Lower lobe of right lung (tissue), 2 donors: ENCODE data around the gene PDZRN4. TPM values are rescaled to one million over a fixed set of nuclear protein-coding genes. Genes with fewer than 3 reads are reported as not detected.
"Not testable (repeated sequence)": the region's sequence is repeated elsewhere in the genome, so short reads cannot be mapped to it uniquely, and the experiment has no call there.

Experiments
- ATAC-seq, 2 donors: fragments of 200-7000 bp; cut with Tn5 transposase; one replicate each; pipeline ENCODE4 v1.9.1; 2020 to 2022; ENCODE audit warnings: mild to moderate bottlenecking in 2 of 2, moderate library complexity in 2 of 2
- DNase-seq: peaks from one replicate; pipeline ENCODE4 v3.0.0-alpha.2; 2020
- H3K27ac ChIP-seq: fragments of 200-600 bp; one replicate; pipeline ENCODE4 v1.8.0; 2022
- H3K27me3 ChIP-seq: fragments of 200-600 bp; one replicate; pipeline ENCODE4 v1.8.0; 2022; ENCODE audit warnings: low read depth
- H3K36me3 ChIP-seq: fragments of 200-600 bp; one replicate; pipeline ENCODE4 v1.8.0; 2022; ENCODE audit warnings: mild to moderate bottlenecking
- H3K4me1 ChIP-seq: fragments of 200-600 bp; one replicate; pipeline ENCODE4 v1.8.0; 2022
- H3K4me3 ChIP-seq: fragments of 200-600 bp; one replicate; pipeline ENCODE4 v1.8.0; 2022; ENCODE audit warnings: mild to moderate bottlenecking
- H3K9me3 ChIP-seq: fragments of 200-600 bp; one replicate; pipeline ENCODE4 v1.8.0; 2022
- intact Hi-C: fragments of 100-400 bp; cut with DNase I; formaldehyde crosslinking; loops from one replicate; pipeline ENCODE4 v1.11.0; 2022
- total RNA-seq: library from RNA; stranded (reverse); fragmentation: NEBNext Ultra II Directional; extraction: Animal tissue kit (Norgen Biotek cat#: 25700); gene quantifications from one replicate; pipeline ENCODE4 v1.2.1, GENCODE V29; 2021
- TF ChIP-seq, protein P1 (sequence below): fragments of 200-600 bp; IDR thresholded peaks from one replicate; pipeline ENCODE4 v1.8.0; 2022; ENCODE audit warnings: antibody characterized with exemption, mild to moderate bottlenecking
- donor health status: DM: no; HTN: yes; CAD: no; lungs with severe emphysema.

Gene PDZRN4
- total RNA-seq, 1 donor from 2014 or later = 1.6 TPM

GRCh38 chr12:41274643-41275042, 86.5 kb downstream of the PDZRN4 start:
- intact Hi-C loops = loop anchor here (5.0 kb wide), 1 partner anchor 748 kb away; no protein-coding TSS in a partner anchor
- TF ChIP-seq, protein P1, sequence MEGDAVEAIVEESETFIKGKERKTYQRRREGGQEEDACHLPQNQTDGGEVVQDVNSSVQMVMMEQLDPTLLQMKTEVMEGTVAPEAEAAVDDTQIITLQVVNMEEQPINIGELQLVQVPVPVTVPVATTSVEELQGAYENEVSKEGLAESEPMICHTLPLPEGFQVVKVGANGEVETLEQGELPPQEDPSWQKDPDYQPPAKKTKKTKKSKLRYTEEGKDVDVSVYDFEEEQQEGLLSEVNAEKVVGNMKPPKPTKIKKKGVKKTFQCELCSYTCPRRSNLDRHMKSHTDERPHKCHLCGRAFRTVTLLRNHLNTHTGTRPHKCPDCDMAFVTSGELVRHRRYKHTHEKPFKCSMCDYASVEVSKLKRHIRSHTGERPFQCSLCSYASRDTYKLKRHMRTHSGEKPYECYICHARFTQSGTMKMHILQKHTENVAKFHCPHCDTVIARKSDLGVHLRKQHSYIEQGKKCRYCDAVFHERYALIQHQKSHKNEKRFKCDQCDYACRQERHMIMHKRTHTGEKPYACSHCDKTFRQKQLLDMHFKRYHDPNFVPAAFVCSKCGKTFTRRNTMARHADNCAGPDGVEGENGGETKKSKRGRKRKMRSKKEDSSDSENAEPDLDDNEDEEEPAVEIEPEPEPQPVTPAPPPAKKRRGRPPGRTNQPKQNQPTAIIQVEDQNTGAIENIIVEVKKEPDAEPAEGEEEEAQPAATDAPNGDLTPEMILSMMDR = no peak
- Histone ChIP-seq H3K4me3 (no peak overlapping the region), H3K9me3 (no peaks in the 10 kb centered on the region), H3K36me3 (no peaks in the 10 kb centered on the region), H3K27ac (no peak overlapping the region), H3K27me3 (no peaks in the 10 kb centered on the region), H3K4me1 (no peaks in the 10 kb centered on the region)
- ATAC-seq = no peak
- no peak for DNase-seq

DNA sequence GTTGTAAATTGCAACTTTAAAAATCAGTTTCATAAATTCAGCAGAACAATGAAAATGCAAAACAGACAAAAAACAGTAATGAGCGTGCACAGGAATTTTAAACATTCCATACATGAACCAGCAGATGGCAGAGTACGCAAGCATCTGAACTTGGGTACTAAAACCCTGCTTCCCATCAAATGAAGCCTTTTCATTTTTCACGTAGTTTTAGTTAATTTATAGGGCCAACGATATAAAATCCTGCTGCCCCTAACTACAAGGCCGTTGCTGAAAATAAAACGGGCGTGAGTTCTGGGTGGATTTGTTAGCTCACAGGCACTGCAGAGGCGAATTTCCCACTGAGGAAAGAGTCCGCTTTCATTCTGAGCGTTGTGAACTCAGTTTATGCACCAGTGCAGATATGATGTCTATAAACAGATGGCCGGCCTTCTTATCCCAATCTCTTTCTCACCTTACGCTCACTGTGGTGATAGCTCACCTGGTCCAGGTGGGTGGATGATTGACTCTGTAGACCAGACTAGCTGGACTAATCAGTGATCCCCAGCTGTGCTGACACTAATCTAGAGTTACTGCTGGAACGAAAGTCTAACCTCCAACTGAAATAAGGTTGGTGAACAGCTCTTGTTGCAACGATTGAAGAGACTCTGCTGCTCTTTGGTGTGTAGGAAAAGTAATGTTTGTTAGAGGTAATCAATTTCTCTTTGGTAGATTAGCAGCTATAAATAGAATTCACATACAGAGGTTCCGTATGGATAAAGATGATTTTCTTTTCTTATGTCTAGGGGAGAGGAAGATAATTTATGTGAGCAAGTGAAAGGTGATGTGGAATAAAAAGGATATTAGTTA, 89.2 kb downstream of the PDZRN4 start:
- ATAC-seq = peak in 1 of 2 donors; percentile 51
- H3K4me1 ChIP-seq = no peaks in the 10 kb centered on the region

GRCh38 chr12:41277946-41278267, 89.8 kb downstream of the PDZRN4 start:
- DNase-seq = no peak
- no peak overlapping the region for H3K4me3 ChIP-seq
- TF ChIP-seq, protein P1 = no peak
- H3K27me3 ChIP-seq = no peaks in the 10 kb centered on the region
- no peaks in the 10 kb centered on the region for H3K4me1 ChIP-seq
- ATAC-seq = no peak
- H3K27ac ChIP-seq = no peak overlapping the region
- intact Hi-C loops = loop anchor here (5.0 kb wide), 1 partner anchor 744 kb away; no protein-coding TSS in a partner anchor
- H3K9me3 ChIP-seq = no peaks in the 10 kb centered on the region
- no peaks in the 10 kb centered on the region for H3K36me3 ChIP-seq

More for the DNA sequence above, 89.2 kb downstream of the PDZRN4 start:
- DNase-seq = no peak
- Histone ChIP-seq H3K9me3 (no peaks in the 10 kb centered on the region), H3K27ac (no peak overlapping the region), H3K4me3 (no peak overlapping the region), H3K27me3 (no peaks in the 10 kb centered on the region), H3K36me3 (no peaks in the 10 kb centered on the region)
- intact Hi-C loops = loop anchor here (5.0 kb wide), 1 partner anchor 745 kb away; no protein-coding TSS in a partner anchor
- TF ChIP-seq, protein P1 = peak; percentile 64

GRCh38 chr12:41280341-41281095, 92.4 kb downstream of the PDZRN4 start:
- H3K4me3 ChIP-seq, H3K9me3 ChIP-seq, H3K36me3 ChIP-seq, DNase-seq, intact Hi-C loops, H3K4me1 ChIP-seq, ATAC-seq, H3K27ac ChIP-seq, H3K27me3 ChIP-seq: not testable (repeated sequence)

- H3K9me3 ChIP-seq, DNase-seq, H3K4me1 ChIP-seq, intact Hi-C loops, H3K36me3 ChIP-seq, H3K27ac ChIP-seq, H3K27me3 ChIP-seq, ATAC-seq, H3K4me3 ChIP-seq: not testable (repeated sequence)
These were observed 97.3 kb downstream of the PDZRN4 start for GRCh38 chr12:41285470-41285869.

DNA sequence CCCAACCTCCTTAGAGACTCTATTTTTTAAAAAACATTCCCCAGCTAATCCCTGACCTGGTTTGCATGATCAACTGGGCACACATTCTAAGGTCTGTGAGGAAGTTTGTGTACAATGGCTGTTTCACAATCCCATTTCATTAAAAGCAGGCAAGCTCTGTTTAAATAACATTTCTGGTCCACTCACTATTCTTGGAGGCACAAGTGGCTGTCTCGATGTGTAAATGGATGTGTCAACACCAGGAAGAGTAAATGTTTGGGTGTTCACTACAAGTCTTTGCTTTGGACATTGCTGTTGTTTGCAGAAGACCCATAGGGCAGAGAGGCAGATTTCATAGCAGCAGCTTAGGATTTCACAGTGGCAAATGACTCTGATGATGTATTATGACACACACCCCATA, 98.3 kb downstream of the PDZRN4 start:
- DNase-seq = no peak
- TF ChIP-seq, protein P1 = no peak
- intact Hi-C loops = no loop called here
- Histone ChIP-seq H3K27me3 (no peaks in the 10 kb centered on the region), H3K27ac (no peak overlapping the region), H3K4me1 (no peaks in the 10 kb centered on the region), H3K9me3 (no peaks in the 10 kb centered on the region), H3K36me3 (no peaks in the 10 kb centered on the region), H3K4me3 (no peak overlapping the region)
- ATAC-seq = peak; percentile 61 to 83
